ENCODE data around the gene PRPSAP1.

Gene PRPSAP1

GRCh38 chr17:76391200-76391715 lies 37.5 kb upstream of the PRPSAP1 start:
- TF ChIP-seq NFIC (IDR thresholded peaks at IDR 0.05) (peak; percentile 44; the same call in 1 of the 2 replicates), CEBPB (IDR thresholded peaks at IDR 0.05) (no peak), TCF12 (IDR thresholded peaks at IDR 0.05; ENCODE audit: low read depth) (peak; percentile 46; the same call in 1 of the 2 replicates), MAX (IDR thresholded peaks at IDR 0.05) (peak; percentile 55)
- TF ChIP-seq, protein P1, sequence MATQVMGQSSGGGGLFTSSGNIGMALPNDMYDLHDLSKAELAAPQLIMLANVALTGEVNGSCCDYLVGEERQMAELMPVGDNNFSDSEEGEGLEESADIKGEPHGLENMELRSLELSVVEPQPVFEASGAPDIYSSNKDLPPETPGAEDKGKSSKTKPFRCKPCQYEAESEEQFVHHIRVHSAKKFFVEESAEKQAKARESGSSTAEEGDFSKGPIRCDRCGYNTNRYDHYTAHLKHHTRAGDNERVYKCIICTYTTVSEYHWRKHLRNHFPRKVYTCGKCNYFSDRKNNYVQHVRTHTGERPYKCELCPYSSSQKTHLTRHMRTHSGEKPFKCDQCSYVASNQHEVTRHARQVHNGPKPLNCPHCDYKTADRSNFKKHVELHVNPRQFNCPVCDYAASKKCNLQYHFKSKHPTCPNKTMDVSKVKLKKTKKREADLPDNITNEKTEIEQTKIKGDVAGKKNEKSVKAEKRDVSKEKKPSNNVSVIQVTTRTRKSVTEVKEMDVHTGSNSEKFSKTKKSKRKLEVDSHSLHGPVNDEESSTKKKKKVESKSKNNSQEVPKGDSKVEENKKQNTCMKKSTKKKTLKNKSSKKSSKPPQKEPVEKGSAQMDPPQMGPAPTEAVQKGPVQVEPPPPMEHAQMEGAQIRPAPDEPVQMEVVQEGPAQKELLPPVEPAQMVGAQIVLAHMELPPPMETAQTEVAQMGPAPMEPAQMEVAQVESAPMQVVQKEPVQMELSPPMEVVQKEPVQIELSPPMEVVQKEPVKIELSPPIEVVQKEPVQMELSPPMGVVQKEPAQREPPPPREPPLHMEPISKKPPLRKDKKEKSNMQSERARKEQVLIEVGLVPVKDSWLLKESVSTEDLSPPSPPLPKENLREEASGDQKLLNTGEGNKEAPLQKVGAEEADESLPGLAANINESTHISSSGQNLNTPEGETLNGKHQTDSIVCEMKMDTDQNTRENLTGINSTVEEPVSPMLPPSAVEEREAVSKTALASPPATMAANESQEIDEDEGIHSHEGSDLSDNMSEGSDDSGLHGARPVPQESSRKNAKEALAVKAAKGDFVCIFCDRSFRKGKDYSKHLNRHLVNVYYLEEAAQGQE (IDR thresholded peaks at IDR 0.05; ENCODE audit: low read depth): no peak

DNA sequence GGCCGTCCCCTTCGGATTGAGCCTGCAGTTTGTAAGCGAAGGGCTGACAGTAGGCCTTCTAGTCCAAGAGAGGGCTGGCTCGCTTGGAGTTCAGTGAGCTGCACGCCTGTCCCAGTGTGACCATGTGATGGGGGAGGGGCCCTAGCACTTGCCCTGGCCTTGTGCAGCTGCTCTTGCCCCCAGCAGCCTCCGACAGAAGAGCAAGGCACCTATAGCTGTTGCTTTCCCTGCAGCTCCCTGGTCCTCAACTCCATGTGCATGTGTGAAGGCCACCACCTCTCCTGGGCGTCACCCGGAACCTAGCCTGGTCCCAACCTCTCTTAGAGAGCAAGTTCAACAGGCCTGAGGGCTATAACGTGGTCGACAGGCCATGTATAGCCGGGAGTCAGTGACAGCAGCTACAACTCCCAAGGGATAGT lies 36.3 kb upstream of the PRPSAP1 start:
- TF ChIP-seq MAX (IDR thresholded peaks at IDR 0.05) (no peak), TCF12 (IDR thresholded peaks at IDR 0.05; ENCODE audit: low read depth) (no peak)
- TF ChIP-seq, protein P2, sequence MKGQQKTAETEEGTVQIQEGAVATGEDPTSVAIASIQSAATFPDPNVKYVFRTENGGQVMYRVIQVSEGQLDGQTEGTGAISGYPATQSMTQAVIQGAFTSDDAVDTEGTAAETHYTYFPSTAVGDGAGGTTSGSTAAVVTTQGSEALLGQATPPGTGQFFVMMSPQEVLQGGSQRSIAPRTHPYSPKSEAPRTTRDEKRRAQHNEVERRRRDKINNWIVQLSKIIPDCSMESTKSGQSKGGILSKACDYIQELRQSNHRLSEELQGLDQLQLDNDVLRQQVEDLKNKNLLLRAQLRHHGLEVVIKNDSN (IDR thresholded peaks at IDR 0.05): no peak

- TF ChIP-seq TCF12 (IDR thresholded peaks at IDR 0.05; ENCODE audit: low read depth) (no peak), TEAD4 (IDR thresholded peaks at IDR 0.05) (no peak), EGR1 (IDR thresholded peaks at IDR 0.05) (no peak), ZBTB7A (IDR thresholded peaks at IDR 0.05; ENCODE audit: low read depth) (no peak), MAX (IDR thresholded peaks at IDR 0.05) (no peak), YY1 (IDR thresholded peaks at IDR 0.05; ENCODE audit: low read depth) (no peak), EP300 (IDR thresholded peaks at IDR 0.05; ENCODE audit: borderline replicate concordance) (no peak), NFIC (IDR thresholded peaks at IDR 0.05) (no peak), CEBPB (IDR thresholded peaks at IDR 0.05) (no peak), CREB1 (IDR thresholded peaks at IDR 0.05; ENCODE audit: low read depth) (no peak), TAF1 (IDR thresholded peaks at IDR 0.05; ENCODE audit: low read depth) (no peak)
These were observed 35.5 kb upstream of the PRPSAP1 start for GRCh38 chr17:76388966-76389888.

GRCh38 chr17:76386966-76387765 lies 33.5 kb upstream of the PRPSAP1 start:
- TF ChIP-seq CREB1 (IDR thresholded peaks at IDR 0.05; ENCODE audit: low read depth) (no peak), EGR1 (IDR thresholded peaks at IDR 0.05) (no peak), MAX (IDR thresholded peaks at IDR 0.05) (no peak), TAF1 (IDR thresholded peaks at IDR 0.05; ENCODE audit: low read depth) (no peak), FOXM1 (IDR thresholded peaks at IDR 0.05; ENCODE audit: borderline replicate concordance, low read depth) (no peak), TEAD4 (IDR thresholded peaks at IDR 0.05) (no peak), TCF12 (IDR thresholded peaks at IDR 0.05; ENCODE audit: low read depth) (no peak), NFIC (IDR thresholded peaks at IDR 0.05) (no peak)
- TF ChIP-seq, protein P2 (IDR thresholded peaks at IDR 0.05): no peak
- TF ChIP-seq, protein P1 (IDR thresholded peaks at IDR 0.05; ENCODE audit: low read depth): no peak
